Gastrocnemius medialis (tissue), 4 donors: ENCODE measurements around the gene H3-3A.

Experiments used
- CTCF ChIP-seq, 5 experiments: fragments of 450-650 bp in 3 of 5; fragments of 200-600 bp in 2 of 5; sonication (generic) in 2 of 5; IDR thresholded peaks in 4 of 5; conservative IDR thresholded peaks in 1 of 5; 1 replicate in 4 of 5; 2 replicates in 1 of 5; pipeline ENCODE4 v1.5.1; 2016 to 2019; ENCODE audit warnings: antibody characterized with exemption in 5 of 5, mild to moderate bottlenecking in 3 of 5, moderate library complexity in 3 of 5
- POLR2A ChIP-seq, 2 donors: fragments of 450-650 bp; IDR thresholded peaks; one replicate each; pipeline ENCODE4 v1.6.1; 2017; ENCODE audit warnings: antibody characterized with exemption in 2 of 2, mild to moderate bottlenecking in 2 of 2, moderate library complexity in 2 of 2

DNA sequence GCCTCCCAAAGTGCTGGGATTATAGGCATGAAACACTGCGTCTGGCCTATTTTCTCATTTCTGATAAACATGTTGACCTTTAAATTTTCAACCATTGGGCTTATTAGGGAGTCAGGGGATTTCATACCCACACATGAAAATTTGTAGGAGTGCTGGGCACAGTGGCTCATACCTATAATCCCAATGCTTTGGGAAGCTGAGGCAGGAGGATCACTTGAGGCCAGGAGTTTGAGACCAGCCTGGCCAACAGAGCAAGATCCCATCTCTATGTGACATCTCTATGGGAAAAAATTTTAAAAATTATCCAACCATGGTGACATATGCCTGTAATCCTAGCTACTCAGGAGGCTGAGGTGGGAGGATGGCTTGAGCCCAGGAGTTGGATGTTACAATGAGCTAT is 10.5 kb upstream of the H3-3A start:
- TF ChIP-seq CTCF (IDR thresholded peaks at IDR 0.05 in 4 of 5, conservative IDR thresholded peaks at IDR 0.05 in 1 of 5): no peak
- no peak for TF ChIP-seq POLR2A (IDR thresholded peaks at IDR 0.05)
